Measurements from ENCODE around the gene CHCHD6. TPM values are rescaled to one million over a fixed set of nuclear protein-coding genes. Genes with fewer than 3 reads are reported as not detected.

Gene CHCHD6
- total and polyA plus RNA-seq, 4 donors, result 2.0 to 5.1 (median 3.9) TPM

- TF ChIP-seq ZBTB33 (IDR thresholded peaks at IDR 0.05) (no peak), SP1 (IDR thresholded peaks at IDR 0.05) (no peak), GABPA (IDR thresholded peaks at IDR 0.05 in 1 of 2, conservative IDR thresholded peaks at IDR 0.05 in 1 of 2) (no peak), HNF4G (IDR thresholded peaks at IDR 0.05) (no peak), ATF3 (IDR thresholded peaks at IDR 0.05) (no peak), FOXA1 (IDR thresholded peaks at IDR 0.05) (no peak), RXRA (IDR thresholded peaks at IDR 0.05) (no peak)
Measured at GRCh38 chr3:126706631-126707030, 2.6 kb downstream of the CHCHD6 start (continued).

- TF ChIP-seq FOXA2 (IDR thresholded peaks at IDR 0.05) (no peak), HNF4A (conservative IDR thresholded peaks at IDR 0.05) (no peak), RAD21 (IDR thresholded peaks at IDR 0.05) (no peak), EGR1 (IDR thresholded peaks at IDR 0.05; ENCODE audit: low read depth in 2 of 2) (no peak), RXRA (IDR thresholded peaks at IDR 0.05) (no peak), FOXA1 (IDR thresholded peaks at IDR 0.05) (no peak), TAF1 (conservative IDR thresholded peaks at IDR 0.05) (no peak), ATF3 (IDR thresholded peaks at IDR 0.05) (no peak), JUND (IDR thresholded peaks at IDR 0.05) (no peak), REST (IDR thresholded peaks at IDR 0.05) (no peak), ZBTB33 (IDR thresholded peaks at IDR 0.05) (no peak), MAX (IDR thresholded peaks at IDR 0.05) (no peak)
- WGBS, result 97% methylated on average over 8 of the region's 8 CpGs
- Histone ChIP-seq H3K27me3 (ENCODE audit: control insufficient read depth in 4 of 4, insufficient read depth in 4 of 4, low read length in 3 of 4) (no peaks in the 10 kb centered on the region), H3K4me3 (ENCODE audit: low read depth in 1 of 3, low read length in 3 of 3) (no peak overlapping the region), H3K9me3 (ENCODE audit: control insufficient read depth in 4 of 4, low read length in 3 of 4) (no peaks in the 10 kb centered on the region), H3K4me1 (ENCODE audit: control insufficient read depth in 4 of 4, insufficient read depth in 4 of 4, low read length in 3 of 4) (peaks cover 0 to 9% (median 0%) of the 10 kb centered on the region in 4 donors), H3K36me3 (ENCODE audit: control insufficient read depth in 4 of 4, insufficient read depth in 3 of 4, low read depth in 1 of 4, low read length in 3 of 4) (no peaks in the 10 kb centered on the region), H3K9ac (ENCODE audit: low read depth in 1 of 2, low read length in 2 of 2) (no peak overlapping the region), H3K27ac (ENCODE audit: low read depth in 1 of 2, low read length in 2 of 2) (no peak overlapping the region)
- no peak for DNase-seq (ENCODE audit: low spot score)
Measured at GRCh38 chr3:126711121-126711760, 7.2 kb downstream of the CHCHD6 start.

Measured in liver (tissue), 9 donors.